Frontal cortex (tissue), 4 donors: ENCODE measurements around the gene MSX1. TPM values are rescaled to one million over a fixed set of nuclear protein-coding genes. Genes with fewer than 3 reads are reported as not detected.

Experiments
- DNase-seq, 2 donors: peaks; one replicate each; pipeline ENCODE4 v3.0.0; 2012; ENCODE audit warnings: low spot score in 2 of 2
- FAIRE-seq: peaks from 2 replicates; lab custom pipeline; 2012; peaks lifted over from hg19 to GRCh38; lab: Jason Lieb, UNC
- total RNA-seq: library from RNA; depleted of rRNA; stranded (reverse); fragments of >200 nt; gene quantifications from one replicate; pipeline ENCODE4 v1.2.3, GENCODE V29; 2014
- donor health status: control.
- donor health status: control.
- donor health status: control.

The MSX1 gene
- total RNA-seq, 1 donor from 2014 or later = 2.9 TPM

- FAIRE-seq = no peak
These were observed 29.2 kb downstream of the MSX1 start for GRCh38 chr4:4888695-4889094.

GRCh38 chr4:4889781-4890180 is 30.3 kb downstream of the MSX1 start:
- DNase-seq (no peak), FAIRE-seq (no peak)

More at GRCh38 chr4:4888695-4889094, 29.2 kb downstream of the MSX1 start:
- no peak for DNase-seq

DNA sequence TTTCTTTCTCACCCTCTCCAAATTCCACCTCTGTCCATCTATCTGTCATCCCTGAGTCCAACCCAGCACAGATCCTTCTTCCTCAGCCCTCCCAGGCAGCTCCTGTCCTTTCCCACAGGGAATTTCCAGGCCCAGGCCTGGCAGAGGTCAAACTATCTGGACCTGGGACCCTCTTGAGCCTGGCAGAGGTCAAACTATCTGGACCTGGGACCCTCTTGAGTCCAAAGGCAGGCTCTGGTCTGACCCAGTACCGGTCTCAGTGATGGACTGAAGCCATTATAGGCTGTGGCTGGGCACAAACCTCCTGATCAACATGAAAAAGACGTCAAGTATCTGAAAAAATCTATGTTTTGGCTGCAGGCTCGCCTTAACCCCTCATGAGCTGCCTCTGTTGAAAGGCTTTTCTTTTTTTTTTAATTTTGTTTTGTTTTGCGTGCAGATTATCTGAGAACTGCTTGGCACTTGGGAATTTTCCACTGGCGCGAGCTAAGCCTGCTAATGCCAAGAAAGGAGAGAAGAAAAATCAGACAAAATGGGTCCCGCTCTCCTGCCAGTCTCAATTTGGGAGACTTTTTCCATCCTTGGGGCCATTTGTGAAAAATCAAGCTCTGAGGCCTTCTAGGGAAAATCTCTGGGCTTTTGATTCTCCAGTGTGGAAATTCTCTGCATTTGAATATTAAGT is 31.2 kb downstream of the MSX1 start:
- FAIRE-seq (no peak), DNase-seq (no peak)

DNA sequence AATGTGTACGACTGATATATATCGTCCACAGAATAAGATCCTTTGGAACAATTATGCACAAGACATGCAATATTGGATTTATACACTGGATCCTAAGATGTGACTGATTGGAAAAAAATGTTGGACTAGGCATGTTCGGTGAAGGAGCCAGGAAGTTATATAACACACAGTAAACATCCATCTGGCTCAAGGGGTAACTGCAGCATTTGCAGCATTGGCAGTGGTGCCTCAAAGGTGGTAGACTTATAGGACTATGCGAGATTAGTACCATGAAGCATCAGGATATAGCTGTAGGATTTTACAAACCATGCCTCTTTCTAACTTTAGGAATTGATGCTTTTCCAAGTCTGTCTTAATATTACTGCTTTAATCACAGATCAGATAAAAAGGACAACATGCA is 34.3 kb downstream of the MSX1 start:
- DNase-seq (no peak), FAIRE-seq (no peak)

- no peak for FAIRE-seq
- DNase-seq = no peak
These were observed 39.9 kb downstream of the MSX1 start for GRCh38 chr4:4899202-4899925.

DNA sequence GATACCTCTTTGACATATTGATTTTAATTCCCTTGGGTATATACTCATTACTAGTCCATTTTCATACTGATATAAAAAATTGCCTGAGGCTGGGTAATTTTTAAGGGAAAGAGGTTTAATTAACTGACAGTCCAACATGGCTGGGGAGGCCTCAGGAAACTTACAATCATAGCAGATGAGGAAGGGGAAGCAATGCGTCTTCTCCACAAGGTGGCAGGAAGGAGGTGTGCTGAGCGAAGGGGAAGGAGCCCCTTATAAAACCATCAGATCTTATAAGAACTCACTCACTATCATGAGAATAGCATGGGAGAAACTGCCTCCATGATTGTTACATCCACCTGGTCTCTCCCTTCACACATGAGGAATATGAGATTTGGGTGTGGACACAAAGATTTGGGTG is 42.4 kb downstream of the MSX1 start:
- no peak for DNase-seq
- FAIRE-seq = no peak

GRCh38 chr4:4912155-4912554 is 52.7 kb downstream of the MSX1 start:
- FAIRE-seq (no peak), DNase-seq (no peak)

DNA sequence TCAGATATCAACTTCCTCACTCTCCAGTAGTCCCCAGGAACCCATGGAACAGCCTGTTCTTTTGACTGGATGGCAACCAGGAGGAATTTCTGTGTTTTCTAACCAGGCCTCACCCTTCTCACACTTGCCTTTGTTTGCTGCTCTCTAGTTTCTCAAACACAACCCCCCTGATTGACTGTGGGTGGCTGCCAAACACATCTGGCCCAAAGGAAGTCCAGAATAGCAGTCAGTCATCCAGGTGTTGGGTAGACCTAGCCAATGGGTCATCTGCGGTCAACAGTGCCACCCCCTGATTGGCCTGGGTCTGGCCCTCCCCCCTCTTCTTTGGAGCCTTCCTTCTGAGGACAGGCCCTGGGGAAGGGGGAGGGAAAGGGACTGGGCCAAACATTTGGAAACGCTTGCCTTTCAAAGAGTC is 53.7 kb downstream of the MSX1 start:
- FAIRE-seq (no peak), DNase-seq (no peak)

Other genes starting within 250 kb of the MSX1 start
- 0.82 TPM for gene CYTL1, start 159.8 kb downstream of the MSX1 start, total RNA-seq
- gene STK32B, start 191.8 kb downstream of the MSX1 start, total RNA-seq = 57.5 TPM